Adrenal gland (tissue), 12 donors: Measurements from ENCODE around the gene PLXNA2. TPM values are rescaled to one million over a fixed set of nuclear protein-coding genes. Genes with fewer than 3 reads are reported as not detected.

ENCODE experiments used
- DNase-seq, 7 donors: peaks; one replicate each; pipeline ENCODE4 v3.0.0-alpha.2; 2019 to 2020
- H3K27ac ChIP-seq, 5 donors: fragments of 200-600 bp; sonication (generic) in 4 of 5; 1 replicate in 3 of 5; 2 replicates in 2 of 5; pipeline versions ENCODE4 v1.5.1 to v1.8.0; 2016 to 2020; ENCODE audit warnings: mild to moderate bottlenecking in 1 of 5
- H3K27me3 ChIP-seq: fragments of 200-600 bp; 2 replicates; pipeline ENCODE4 v1.8.0; 2021
- H3K36me3 ChIP-seq, 2 donors: fragments of 200-600 bp; replicated peaks in 1 of 2; 1 replicate in 1 of 2; 2 replicates in 1 of 2; pipeline versions ENCODE4 v1.5.1 to v1.8.0; 2018 to 2022
- H3K4me1 ChIP-seq, 2 donors: fragments of 200-600 bp; replicated peaks in 1 of 2; 1 replicate in 1 of 2; 2 replicates in 1 of 2; pipeline versions ENCODE4 v1.5.1 to v1.8.0; 2018 to 2021
- H3K4me3 ChIP-seq, 4 donors: fragments of 200-600 bp; sonication (generic) in 3 of 4; one replicate each; pipeline ENCODE4 v1.5.1; 2016 to 2018
- H3K9me3 ChIP-seq, 3 donors: fragments of 200-600 bp; sonication (generic) in 1 of 3; replicated peaks in 1 of 3; 1 replicate in 2 of 3; 2 replicates in 1 of 3; pipeline versions ENCODE4 v1.5.1 to v1.8.0; 2016 to 2021
- CTCF ChIP-seq, 6 experiments: fragments of 450-650 bp in 4 of 6; fragments of 200-600 bp in 2 of 6; sonication (generic) in 1 of 6; IDR thresholded peaks; 1 replicate in 5 of 6; 2 replicates in 1 of 6; pipeline versions ENCODE4 v1.5.1 to v1.8.0; 2016 to 2021; ENCODE audit warnings: antibody characterized with exemption in 6 of 6, mild to moderate bottlenecking in 2 of 6, moderate library complexity in 1 of 6
- POLR2A ChIP-seq, 2 donors: fragments of 450-650 bp; IDR thresholded peaks; one replicate each; pipeline ENCODE4 v1.6.1; 2017; ENCODE audit warnings: antibody characterized with exemption in 2 of 2, mild to moderate bottlenecking in 2 of 2, moderate library complexity in 1 of 2
- WGBS, 4 donors: extraction: QIAGEN DNeasy Blood & Tissue Kit in 2 of 4; methylation state at CpG; one replicate each; pipeline versions ENCODE4 v1.1.5 to v1.1.7; 2013 to 2017; 5-methylcytosine and 5-hydroxymethylcytosine counted together
- intact Hi-C, 2 donors: fragments of 100-400 bp; cut with DNase I; formaldehyde crosslinking; loops; one replicate each; pipeline versions ENCODE4 v1.14.1 to v1.15.0; 2022 to 2023
- polyA plus RNA-seq, 3 donors: library from polyadenylated mRNA; stranded (reverse); fragments of 200-250 nt in 2 of 3; fragments of 350-450 nt in 1 of 3; fragmentation: Illumina TruSeq in 1 of 3; extraction: RNeasy Lipid Tissue Mini Kit (QIAGEN cat#74804) in 1 of 3; gene quantifications; one replicate each; pipeline ENCODE4 v1.2.3, GENCODE V29; 2013 to 2014
- total RNA-seq, 9 donors: library from RNA; depleted of rRNA in 4 of 9; stranded (reverse); fragments of >200 nt in 4 of 9; fragments of 120-200 nt in 1 of 9; fragmentation: NEBNext Ultra II Directional in 1 of 9; extraction: Animal tissue kit (Norgen Biotek cat#: 25700) in 1 of 9; gene quantifications; one replicate each; pipeline versions ENCODE4 v1.1.0 to v1.2.4, GENCODE V29; 2013 to 2023
- donor health status: healthy with polysubstance abuse.
- donor health status: Bipolar disorder and iron deficiency.
- donor health status: DM: yes; HTN: yes; CAD: no.
- donor health status: DM: no; HTN: no; CAD: no.
- donor health status: DM: no; HTN: no; CAD: no.
- donor health status: DM: yes; HTN: yes; CAD: no.

Gene PLXNA2
- total and polyA plus RNA-seq, 12 donors: 2.7 to 9.4 (median 4.5) TPM

- no peak for TF ChIP-seq CTCF (IDR thresholded peaks at IDR 0.05)
- no peak for TF ChIP-seq POLR2A (IDR thresholded peaks at IDR 0.05)
- intact Hi-C loops: no loop called here
- H3K27me3 ChIP-seq: no peaks in the 10 kb centered on the region
- H3K4me1 ChIP-seq: peaks cover 0 to 13% of the 10 kb centered on the region in 2 donors
- H3K4me3 ChIP-seq: no peak overlapping the region
- H3K27ac ChIP-seq: no peak overlapping the region
- H3K36me3 ChIP-seq: no peaks in the 10 kb centered on the region
- H3K9me3 ChIP-seq: no peaks in the 10 kb centered on the region
- WGBS, 4 donors: 100% methylated on average over 1 of the region's 1 CpG
- DNase-seq: no peak
Measured at GRCh38 chr1:208188607-208189006, 55.6 kb downstream of the PLXNA2 start.

- intact Hi-C loops: no loop called here
- H3K4me3 ChIP-seq: no peak overlapping the region
- H3K36me3 ChIP-seq: no peaks in the 10 kb centered on the region
- peaks cover 0 to 13% of the 10 kb centered on the region in 2 donors for H3K4me1 ChIP-seq
- WGBS, 4 donors: 74 to 79% (median 76%) methylated on average over 6 to 7 of the region's 7 CpGs
- no peak overlapping the region for H3K27ac ChIP-seq
- TF ChIP-seq CTCF (IDR thresholded peaks at IDR 0.05): no peak
- DNase-seq: no peak
- H3K9me3 ChIP-seq: no peaks in the 10 kb centered on the region
- H3K27me3 ChIP-seq: no peaks in the 10 kb centered on the region
Measured at GRCh38 chr1:208187499-208188041, 56.6 kb downstream of the PLXNA2 start.

GRCh38 chr1:208185801-208186231 lies 58.4 kb downstream of the PLXNA2 start:
- Histone ChIP-seq H3K27me3 (no peaks in the 10 kb centered on the region), H3K4me3 (no peak overlapping the region), H3K27ac (no peak overlapping the region), H3K36me3 (no peaks in the 10 kb centered on the region), H3K4me1 (peaks cover 0 to 19% of the 10 kb centered on the region in 2 donors), H3K9me3 (no peaks in the 10 kb centered on the region)
- no peak for DNase-seq
- 89 to 98% (median 94%) methylated on average over 3 of the region's 3 CpGs for WGBS, 4 donors
- intact Hi-C loops: no loop called here
- no peak for TF ChIP-seq CTCF (IDR thresholded peaks at IDR 0.05)
- no peak for TF ChIP-seq POLR2A (IDR thresholded peaks at IDR 0.05)

- 79 to 87% (median 84%) methylated on average over 5 of the region's 5 CpGs for WGBS, 4 donors
- no peaks in the 10 kb centered on the region for H3K27me3 ChIP-seq
- no peak for TF ChIP-seq POLR2A (IDR thresholded peaks at IDR 0.05)
- no peak for TF ChIP-seq CTCF (IDR thresholded peaks at IDR 0.05)
- H3K9me3 ChIP-seq: no peaks in the 10 kb centered on the region
- no peak overlapping the region for H3K27ac ChIP-seq
- no peak overlapping the region for H3K4me3 ChIP-seq
- DNase-seq: no peak
- no peaks in the 10 kb centered on the region for H3K36me3 ChIP-seq
- peaks cover 0 to 19% of the 10 kb centered on the region in 2 donors for H3K4me1 ChIP-seq
- intact Hi-C loops: no loop called here
Measured at GRCh38 chr1:208184966-208185654, 59.1 kb downstream of the PLXNA2 start.
